ENCODE results near the gene VWA8.

DNA sequence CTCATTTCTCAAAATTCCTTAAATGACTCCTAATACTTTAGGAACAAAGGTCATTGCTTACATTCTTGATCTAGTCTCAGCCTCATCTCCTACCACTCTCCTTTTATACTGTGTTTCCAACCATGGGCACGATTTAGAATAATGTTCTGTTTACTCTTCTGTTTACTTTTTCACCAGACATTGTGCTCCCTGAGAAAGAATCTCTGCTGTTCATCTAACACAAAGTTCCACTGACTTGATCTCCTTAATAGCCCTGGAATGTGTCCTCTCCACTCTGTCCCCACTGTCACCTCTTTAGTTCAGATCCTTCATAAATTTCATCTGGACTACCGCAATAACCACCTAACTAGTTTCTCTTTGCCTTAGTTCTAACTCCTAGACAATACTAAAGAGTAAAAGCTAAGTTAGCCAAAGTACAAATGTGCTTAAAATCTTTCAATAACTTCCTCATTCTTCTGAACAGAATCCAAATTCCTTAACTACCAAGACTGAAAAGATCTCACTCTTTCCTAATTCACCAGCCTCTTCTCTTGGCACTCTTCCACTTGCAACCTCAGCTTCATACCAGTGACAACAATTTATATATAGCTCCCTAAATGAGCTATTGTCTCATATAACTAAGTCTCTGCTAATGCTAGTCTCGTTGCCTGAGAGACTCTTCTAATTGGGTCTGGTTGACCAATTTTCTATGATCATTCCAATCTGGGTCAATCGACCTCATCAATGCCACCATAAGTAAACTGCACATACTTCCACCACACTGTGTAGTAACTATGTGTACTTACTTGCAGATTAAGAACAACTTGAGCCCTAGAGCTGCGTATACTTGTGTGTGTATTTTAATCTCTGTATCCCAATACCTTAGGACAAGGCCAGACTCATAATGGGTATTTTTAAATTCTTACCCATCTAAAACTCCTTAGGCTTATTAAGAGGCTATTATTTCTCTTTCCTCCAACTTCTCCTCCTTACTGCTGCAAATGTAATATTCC is 179.9 kb downstream of the VWA8 start:
- TF ChIP-seq CTCF (IDR thresholded peaks at IDR 0.05; ENCODE audit: low read depth, low read length): no peak
- no peak for TF ChIP-seq POLR2A (IDR thresholded peaks at IDR 0.05; ENCODE audit: extremely low read depth, insufficient read length)

Measured in NB4 (cell line).